GM19193 (cell line): ENCODE data around the gene XPNPEP2.

Experiments used
- POLR2A ChIP-seq: IDR thresholded peaks from 4 replicates; pipeline ENCODE4 v1.6.1; 2011; ENCODE audit not compliant: insufficient read depth, insufficient read length; ENCODE audit errors: extremely low read depth

The XPNPEP2 gene

GRCh38 chrX:129737916-129738315, 863 bp upstream of the XPNPEP2 start:
- TF ChIP-seq POLR2A, result no peak

- TF ChIP-seq POLR2A, result no peak
Observed at GRCh38 chrX:129739578-129739977, 799 bp downstream of the XPNPEP2 start.

- no peak for TF ChIP-seq POLR2A
Observed at GRCh38 chrX:129741880-129742758, 3.3 kb downstream of the XPNPEP2 start.

- TF ChIP-seq POLR2A, result no peak
Observed at GRCh38 chrX:129743821-129744220, 5.0 kb downstream of the XPNPEP2 start.

- no peak for TF ChIP-seq POLR2A
Observed at GRCh38 chrX:129744861-129745321, 6.1 kb downstream of the XPNPEP2 start.

GRCh38 chrX:129746557-129747470, 8.0 kb downstream of the XPNPEP2 start:
- no peak for TF ChIP-seq POLR2A

- TF ChIP-seq POLR2A, result no peak
Observed at GRCh38 chrX:129747533-129747932, 8.8 kb downstream of the XPNPEP2 start.

- no peak for TF ChIP-seq POLR2A
Observed at GRCh38 chrX:129748305-129748704, 9.5 kb downstream of the XPNPEP2 start.

GRCh38 chrX:129749069-129749468, 10.3 kb downstream of the XPNPEP2 start:
- no peak for TF ChIP-seq POLR2A

GRCh38 chrX:129750971-129751370, 12.2 kb downstream of the XPNPEP2 start:
- TF ChIP-seq POLR2A, result no peak

GRCh38 chrX:129754056-129755024, 15.6 kb downstream of the XPNPEP2 start:
- no peak for TF ChIP-seq POLR2A

- no peak for TF ChIP-seq POLR2A
Observed at GRCh38 chrX:129755779-129756650, 17.2 kb downstream of the XPNPEP2 start.

GRCh38 chrX:129759576-129760061, 20.8 kb downstream of the XPNPEP2 start:
- no peak for TF ChIP-seq POLR2A

- no peak for TF ChIP-seq POLR2A
Observed at GRCh38 chrX:129760155-129760554, 21.4 kb downstream of the XPNPEP2 start.

GRCh38 chrX:129760981-129761380, 22.2 kb downstream of the XPNPEP2 start:
- no peak for TF ChIP-seq POLR2A
